Fibroblast of skin of abdomen (primary cell): ENCODE measurements around the gene RALB.
A peak's percentile ranks its signal among the peaks of the same experiment; 100 is the strongest.

Experiments used
- DNase-seq: peaks from one replicate; pipeline ENCODE4 v3.0.0-alpha.2; 2013

The RALB gene

DNA sequence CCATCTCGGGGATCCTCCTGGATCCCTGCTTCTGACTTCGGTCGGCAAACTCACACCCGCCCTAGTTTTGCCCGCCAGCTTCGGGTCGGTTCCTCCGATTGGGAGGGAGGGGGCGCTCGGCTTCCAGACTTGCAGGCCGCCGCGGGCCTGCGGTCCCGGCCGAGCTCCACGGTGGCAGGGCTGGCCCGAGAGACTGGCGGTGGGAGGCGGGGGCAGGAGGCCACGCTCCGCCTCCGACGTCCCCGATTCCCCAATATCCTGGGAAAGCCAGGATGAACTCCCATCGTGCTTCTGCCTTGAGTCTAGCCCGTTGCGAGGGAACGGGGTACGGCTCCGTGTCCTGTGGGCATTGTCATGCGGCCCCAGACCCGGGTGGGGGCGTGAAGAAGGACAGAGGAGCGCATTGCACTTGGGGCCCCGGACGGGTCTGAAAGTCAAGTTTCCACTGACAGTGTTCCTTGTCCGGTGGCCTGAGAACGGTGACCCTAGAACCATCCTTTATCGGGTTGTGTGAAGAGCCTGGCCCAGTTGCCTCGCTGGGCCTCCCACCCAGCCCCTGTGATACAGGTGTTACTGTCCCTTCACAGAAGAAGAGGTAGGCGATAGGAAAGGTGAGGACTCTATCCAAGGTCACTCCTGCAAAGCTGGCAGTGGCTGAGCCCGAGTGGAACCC lies 90.9 kb downstream of the RALB start:
- DNase-seq: peak; percentile 78
